ENCODE measurements around the gene CREB5.
"Not testable (repeated sequence)": the region's sequence is repeated elsewhere in the genome, so short reads cannot be mapped to it uniquely, and the experiment has no call there.

CREB5 gene

GRCh38 chr7:28755255-28755654 lies 342.9 kb downstream of the CREB5 start:
- no peak for DNase-seq

GRCh38 chr7:28758186-28758585 lies 345.9 kb downstream of the CREB5 start:
- no peak for DNase-seq

GRCh38 chr7:28759475-28759971 lies 347.2 kb downstream of the CREB5 start:
- no peak for DNase-seq

GRCh38 chr7:28761505-28761904 lies 349.2 kb downstream of the CREB5 start:
- no peak for DNase-seq

GRCh38 chr7:28762651-28763050 lies 350.3 kb downstream of the CREB5 start:
- DNase-seq, result no peak

- no peak for DNase-seq
Measured at GRCh38 chr7:28766359-28766758, 354.0 kb downstream of the CREB5 start.

GRCh38 chr7:28767356-28767755 lies 355.0 kb downstream of the CREB5 start:
- DNase-seq, result no peak

GRCh38 chr7:28768577-28769147 lies 356.3 kb downstream of the CREB5 start:
- DNase-seq, result no peak

GRCh38 chr7:28771906-28772622 lies 359.7 kb downstream of the CREB5 start:
- DNase-seq, result no peak

- DNase-seq, result no peak
Measured at GRCh38 chr7:28773423-28774145, 361.3 kb downstream of the CREB5 start.

- DNase-seq, result no peak
Measured at GRCh38 chr7:28774261-28774988, 362.1 kb downstream of the CREB5 start.

GRCh38 chr7:28776463-28777157 lies 364.3 kb downstream of the CREB5 start:
- no peak for DNase-seq

- DNase-seq, result no peak
Measured at GRCh38 chr7:28778786-28779185, 366.5 kb downstream of the CREB5 start.

GRCh38 chr7:28779954-28780353 lies 367.6 kb downstream of the CREB5 start:
- DNase-seq, result no peak

GRCh38 chr7:28782362-28782761 lies 370.0 kb downstream of the CREB5 start:
- no peak for DNase-seq

- DNase-seq, result peak in 1 of 5 experiments; percentile 5
Measured at GRCh38 chr7:28784171-28784902, 372.0 kb downstream of the CREB5 start.

GRCh38 chr7:28785041-28785995 lies 373.0 kb downstream of the CREB5 start:
- no peak for DNase-seq

- DNase-seq, result not testable (repeated sequence)
Measured at GRCh38 chr7:28786156-28786555, 373.8 kb downstream of the CREB5 start.

- no peak for DNase-seq
Measured at GRCh38 chr7:28787106-28787505, 374.8 kb downstream of the CREB5 start.

GRCh38 chr7:28790467-28790866 lies 378.1 kb downstream of the CREB5 start:
- no peak for DNase-seq

- no peak for DNase-seq
Measured at GRCh38 chr7:28792858-28793257, 380.5 kb downstream of the CREB5 start.
